ENCODE data around the gene CNN1.
"Not testable (repeated sequence)": the region's sequence is repeated elsewhere in the genome, so short reads cannot be mapped to it uniquely, and the experiment has no call there.

Gene CNN1

DNA sequence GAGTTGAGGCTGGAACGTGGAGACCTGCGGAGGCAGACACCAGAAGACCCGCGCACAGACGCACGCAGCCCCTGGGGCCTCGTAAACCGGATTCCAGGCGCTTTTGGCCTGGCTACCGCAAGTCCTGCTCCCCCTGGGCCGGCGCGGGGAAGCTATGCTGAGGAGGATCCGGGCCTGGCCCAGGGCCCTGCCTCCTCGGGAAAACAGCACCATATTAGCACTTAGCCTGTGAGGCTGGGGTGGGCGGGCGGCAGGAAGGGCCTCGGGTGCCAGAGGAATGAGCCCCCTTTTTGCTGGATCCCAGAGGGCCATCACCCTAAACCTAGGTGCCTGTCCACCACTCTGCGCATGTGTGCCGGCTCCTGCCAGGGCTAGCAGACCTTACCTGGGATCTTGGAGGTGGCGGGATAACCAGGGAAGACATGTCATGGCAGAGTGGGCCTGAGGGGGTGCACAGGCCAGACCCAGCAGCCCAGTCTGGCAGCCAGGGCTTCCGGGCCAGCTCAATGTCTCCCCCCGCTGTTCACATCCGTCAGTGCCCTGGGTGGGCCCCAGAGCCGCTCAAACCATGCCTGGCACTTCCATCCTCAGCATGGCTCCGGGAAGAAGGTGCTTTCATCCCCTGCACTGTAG, 13.1 kb downstream of the CNN1 start:
- WGBS (ENCODE audit: insufficient coverage, insufficient read length) = no CpG with 5 or more reads among the region's 26 CpGs
- H3K27ac ChIP-seq (ENCODE audit: low read length) = no peak overlapping the region
- peaks cover 14% of the 10 kb centered on the region for H3K36me3 ChIP-seq (ENCODE audit: control insufficient read depth, insufficient read depth, low read length)
- H3K27me3 ChIP-seq (ENCODE audit: control insufficient read depth, insufficient read depth, low read length) = no peaks in the 10 kb centered on the region
- H3K4me1 ChIP-seq (ENCODE audit: control insufficient read depth, insufficient read depth, low read length) = no peaks in the 10 kb centered on the region
- no peak overlapping the region for H3K4me3 ChIP-seq (ENCODE audit: low read length)
- DNase-seq (ENCODE audit: low read depth, low spot score) = no peak
- H3K9me3 ChIP-seq (ENCODE audit: control insufficient read depth, insufficient read depth, low read length) = no peaks in the 10 kb centered on the region

DNA sequence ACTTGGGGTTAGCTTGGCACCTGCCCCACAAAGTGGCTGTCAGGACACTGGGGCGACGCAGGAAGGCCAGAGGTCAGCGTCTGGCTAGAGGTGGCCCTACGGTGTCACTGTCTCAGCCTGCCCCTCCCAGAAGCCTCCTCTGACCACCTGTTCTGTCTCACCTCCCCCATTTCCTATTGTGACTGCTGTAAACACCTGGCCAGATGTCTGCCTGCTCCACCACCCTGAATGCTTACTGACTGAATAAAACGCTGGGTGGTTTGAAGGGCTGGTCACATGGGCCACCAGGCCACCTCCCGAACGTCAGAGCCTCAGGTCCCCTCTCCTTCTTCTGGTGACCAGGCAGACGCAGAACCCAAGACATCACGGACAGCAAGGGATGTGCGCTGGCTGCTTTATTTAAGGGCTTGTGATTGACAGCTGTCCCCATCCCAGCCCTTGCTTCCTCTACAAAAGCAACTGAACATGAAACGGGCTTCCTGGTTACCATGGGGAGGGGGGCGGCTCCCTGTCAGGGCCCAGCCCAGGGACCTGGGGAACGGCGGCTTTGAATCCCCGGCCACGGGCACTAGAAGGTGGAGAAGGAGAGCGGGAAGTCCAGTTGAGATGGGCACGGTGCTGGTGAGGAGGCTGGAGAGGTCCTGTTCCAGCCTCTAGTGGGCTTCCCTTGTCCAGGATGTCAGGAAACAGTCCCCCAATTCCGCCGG, 14.2 kb downstream of the CNN1 start:
- WGBS (ENCODE audit: insufficient coverage, insufficient read length) = no CpG with 5 or more reads among the region's 20 CpGs
- no peaks in the 10 kb centered on the region for H3K9me3 ChIP-seq (ENCODE audit: control insufficient read depth, insufficient read depth, low read length)
- no peak overlapping the region for H3K27ac ChIP-seq (ENCODE audit: low read length)
- no peak overlapping the region for H3K4me3 ChIP-seq (ENCODE audit: low read length)
- peaks cover 14% of the 10 kb centered on the region for H3K36me3 ChIP-seq (ENCODE audit: control insufficient read depth, insufficient read depth, low read length)
- no peaks in the 10 kb centered on the region for H3K27me3 ChIP-seq (ENCODE audit: control insufficient read depth, insufficient read depth, low read length)
- H3K4me1 ChIP-seq (ENCODE audit: control insufficient read depth, insufficient read depth, low read length) = no peaks in the 10 kb centered on the region
- no peak for DNase-seq (ENCODE audit: low read depth, low spot score)

- no CpG with 5 or more reads among the region's 12 CpGs for WGBS (ENCODE audit: insufficient coverage, insufficient read length)
- Histone ChIP-seq H3K4me1 (ENCODE audit: control insufficient read depth, insufficient read depth, low read length) (no peaks in the 10 kb centered on the region), H3K27me3 (ENCODE audit: control insufficient read depth, insufficient read depth, low read length) (no peaks in the 10 kb centered on the region), H3K36me3 (ENCODE audit: control insufficient read depth, insufficient read depth, low read length) (peaks cover 14% of the 10 kb centered on the region), H3K4me3 (ENCODE audit: low read length) (no peak overlapping the region), H3K27ac (ENCODE audit: low read length) (no peak overlapping the region), H3K9me3 (ENCODE audit: control insufficient read depth, insufficient read depth, low read length) (no peaks in the 10 kb centered on the region)
- no peak for DNase-seq (ENCODE audit: low read depth, low spot score)
Measured at GRCh38 chr19:11554160-11554559, 15.5 kb downstream of the CNN1 start.

DNA sequence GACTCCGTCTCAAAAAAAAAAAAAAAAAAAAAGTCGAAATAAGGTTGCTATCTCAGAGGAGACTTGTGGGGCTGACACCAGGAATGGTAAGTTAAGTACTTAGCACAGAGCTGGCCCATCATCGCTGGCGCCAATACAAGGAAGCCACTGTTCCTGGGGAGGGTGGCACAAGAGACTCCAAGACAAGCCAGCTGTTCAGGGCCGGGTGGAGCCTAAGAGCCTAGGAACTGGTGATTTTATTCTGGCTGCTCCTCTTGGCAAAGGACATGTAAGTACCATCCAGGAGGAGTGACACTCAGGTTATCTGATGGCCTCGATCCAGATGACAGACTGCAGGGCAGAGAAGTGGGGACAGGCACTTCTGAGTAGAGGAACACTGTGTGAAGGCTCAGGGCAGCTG, 16.6 kb downstream of the CNN1 start:
- H3K27me3 ChIP-seq (ENCODE audit: control insufficient read depth, insufficient read depth, low read length) = no peaks in the 10 kb centered on the region
- no peak for DNase-seq (ENCODE audit: low read depth, low spot score)
- no peaks in the 10 kb centered on the region for H3K9me3 ChIP-seq (ENCODE audit: control insufficient read depth, insufficient read depth, low read length)
- WGBS (ENCODE audit: insufficient coverage, insufficient read length) = no CpG with 5 or more reads among the region's 6 CpGs
- no peaks in the 10 kb centered on the region for H3K4me1 ChIP-seq (ENCODE audit: control insufficient read depth, insufficient read depth, low read length)
- H3K36me3 ChIP-seq (ENCODE audit: control insufficient read depth, insufficient read depth, low read length) = peaks cover 14% of the 10 kb centered on the region
- no peak overlapping the region for H3K4me3 ChIP-seq (ENCODE audit: low read length)
- no peak overlapping the region for H3K27ac ChIP-seq (ENCODE audit: low read length)

GRCh38 chr19:11556634-11557420, 18.2 kb downstream of the CNN1 start:
- no peak overlapping the region for H3K4me3 ChIP-seq (ENCODE audit: low read length)
- H3K4me1 ChIP-seq (ENCODE audit: control insufficient read depth, insufficient read depth, low read length) = no peaks in the 10 kb centered on the region

DNA sequence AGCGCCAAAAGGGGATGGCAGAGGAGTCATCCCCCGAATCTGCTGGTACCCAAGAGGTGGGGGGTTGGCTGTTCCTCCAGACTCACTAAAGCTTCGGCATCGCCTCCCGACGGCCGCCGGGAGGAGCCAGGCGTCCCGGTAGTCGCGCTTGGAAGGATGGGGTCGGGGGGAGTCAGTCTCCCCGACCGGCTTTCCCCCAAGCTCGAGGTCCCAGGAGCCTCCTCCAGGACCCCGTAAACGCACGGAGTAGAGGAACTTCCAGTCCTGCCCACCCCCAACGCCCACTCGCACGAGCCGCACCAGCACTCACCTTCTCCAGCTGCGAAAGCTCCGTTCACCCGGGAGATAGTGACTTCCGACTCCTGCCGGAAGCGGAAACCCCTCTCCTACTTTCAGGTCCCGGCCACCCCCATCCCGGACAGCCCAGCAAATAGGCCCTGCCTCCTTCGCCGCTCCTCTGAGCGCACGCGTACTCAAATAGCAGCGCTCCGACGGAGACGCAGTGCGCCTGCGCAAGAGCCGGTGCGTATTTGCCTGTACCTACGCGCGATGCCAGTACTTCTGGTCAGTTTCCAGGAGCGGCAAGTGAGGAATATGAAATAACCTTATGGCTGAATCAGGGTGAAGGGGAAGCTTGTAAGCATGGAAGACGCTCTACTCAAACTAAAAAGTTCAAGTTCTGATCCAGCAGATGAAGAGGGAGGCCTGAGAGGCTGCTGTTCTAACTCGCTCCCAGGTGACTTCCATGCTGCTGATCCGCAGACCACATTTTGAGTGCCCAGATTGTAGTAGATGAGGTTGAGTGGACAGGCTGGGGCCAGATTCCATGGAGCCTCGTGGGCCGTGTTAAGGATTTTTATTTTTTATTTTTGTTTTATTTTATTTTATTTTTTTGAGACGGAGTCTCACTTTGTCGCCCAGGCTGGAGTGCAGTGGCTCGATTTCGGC, 20.5 kb downstream of the CNN1 start, which contains the start of gene ELOF1:
ELOF1 (minus strand) TSS at position 350 of the 948 bp plus-strand sequence. CDS start 4,883 bp downstream, outside the sequence.
- Histone ChIP-seq H3K4me3 (ENCODE audit: low read length) (peak within 1 kb of the TSS; percentile 62), H3K27me3 (ENCODE audit: control insufficient read depth, insufficient read depth, low read length) (no peaks in the 10 kb centered on the region), H3K36me3 (ENCODE audit: control insufficient read depth, insufficient read depth, low read length) (peaks cover 6% of the 10 kb centered on the region), H3K4me1 (ENCODE audit: control insufficient read depth, insufficient read depth, low read length) (no peaks in the 10 kb centered on the region), H3K9me3 (ENCODE audit: control insufficient read depth, insufficient read depth, low read length) (no peaks in the 10 kb centered on the region), H3K27ac (ENCODE audit: low read length) (no peak within 1 kb of the TSS)
- WGBS (ENCODE audit: insufficient coverage, insufficient read length) = no CpG with 5 or more reads among the region's 57 CpGs
- DNase-seq (ENCODE audit: low read depth, low spot score) = peak; percentile 94

More at GRCh38 chr19:11556634-11557420, 18.2 kb downstream of the CNN1 start:
- H3K36me3 ChIP-seq (ENCODE audit: control insufficient read depth, insufficient read depth, low read length) = peaks cover 14% of the 10 kb centered on the region
- no peak for DNase-seq (ENCODE audit: low read depth, low spot score)
- H3K9me3 ChIP-seq (ENCODE audit: control insufficient read depth, insufficient read depth, low read length) = no peaks in the 10 kb centered on the region
- no peaks in the 10 kb centered on the region for H3K27me3 ChIP-seq (ENCODE audit: control insufficient read depth, insufficient read depth, low read length)
- WGBS (ENCODE audit: insufficient coverage, insufficient read length) = no CpG with 5 or more reads among the region's 4 CpGs
- H3K27ac ChIP-seq (ENCODE audit: low read length) = no peak overlapping the region

GRCh38 chr19:11560404-11561051, 21.9 kb downstream of the CNN1 start:
- no peak for DNase-seq (ENCODE audit: low read depth, low spot score)
- WGBS (ENCODE audit: insufficient coverage, insufficient read length) = no CpG with 5 or more reads among the region's 9 CpGs
- no peaks in the 10 kb centered on the region for H3K9me3 ChIP-seq (ENCODE audit: control insufficient read depth, insufficient read depth, low read length)
- no peak overlapping the region for H3K4me3 ChIP-seq (ENCODE audit: low read length)
- H3K36me3 ChIP-seq (ENCODE audit: control insufficient read depth, insufficient read depth, low read length) = 0 out of 2 replicates have a peak, but pooled peaks cover 3% of the 10 kb centered on the region
- H3K27ac ChIP-seq (ENCODE audit: low read length) = no peak overlapping the region
- no peaks in the 10 kb centered on the region for H3K27me3 ChIP-seq (ENCODE audit: control insufficient read depth, insufficient read depth, low read length)
- H3K4me1 ChIP-seq (ENCODE audit: control insufficient read depth, insufficient read depth, low read length) = no peaks in the 10 kb centered on the region

DNA sequence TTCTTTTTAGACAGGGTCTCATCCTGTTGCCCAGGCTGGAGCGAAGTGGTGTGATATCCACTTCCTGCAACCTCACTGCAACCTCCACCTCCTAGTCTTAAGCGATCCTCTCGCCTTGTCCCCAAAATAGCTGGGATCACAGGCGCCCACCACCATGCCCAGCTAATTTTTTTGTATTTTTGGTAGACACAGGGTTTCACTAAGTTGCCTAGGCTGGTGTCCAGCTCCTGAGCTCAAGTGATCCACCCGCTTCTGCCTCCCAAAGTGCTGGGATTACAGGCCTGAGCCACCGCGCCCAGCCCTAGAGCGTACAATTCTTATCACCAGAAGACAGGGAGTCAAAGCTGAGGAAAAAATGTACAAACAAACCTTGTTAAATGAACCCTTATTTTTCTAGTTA, 24.9 kb downstream of the CNN1 start:
- no CpG with 5 or more reads among the region's 8 CpGs for WGBS (ENCODE audit: insufficient coverage, insufficient read length)
- no peaks in the 10 kb centered on the region for H3K4me1 ChIP-seq (ENCODE audit: control insufficient read depth, insufficient read depth, low read length)
- no peak overlapping the region for H3K27ac ChIP-seq (ENCODE audit: low read length)

DNA sequence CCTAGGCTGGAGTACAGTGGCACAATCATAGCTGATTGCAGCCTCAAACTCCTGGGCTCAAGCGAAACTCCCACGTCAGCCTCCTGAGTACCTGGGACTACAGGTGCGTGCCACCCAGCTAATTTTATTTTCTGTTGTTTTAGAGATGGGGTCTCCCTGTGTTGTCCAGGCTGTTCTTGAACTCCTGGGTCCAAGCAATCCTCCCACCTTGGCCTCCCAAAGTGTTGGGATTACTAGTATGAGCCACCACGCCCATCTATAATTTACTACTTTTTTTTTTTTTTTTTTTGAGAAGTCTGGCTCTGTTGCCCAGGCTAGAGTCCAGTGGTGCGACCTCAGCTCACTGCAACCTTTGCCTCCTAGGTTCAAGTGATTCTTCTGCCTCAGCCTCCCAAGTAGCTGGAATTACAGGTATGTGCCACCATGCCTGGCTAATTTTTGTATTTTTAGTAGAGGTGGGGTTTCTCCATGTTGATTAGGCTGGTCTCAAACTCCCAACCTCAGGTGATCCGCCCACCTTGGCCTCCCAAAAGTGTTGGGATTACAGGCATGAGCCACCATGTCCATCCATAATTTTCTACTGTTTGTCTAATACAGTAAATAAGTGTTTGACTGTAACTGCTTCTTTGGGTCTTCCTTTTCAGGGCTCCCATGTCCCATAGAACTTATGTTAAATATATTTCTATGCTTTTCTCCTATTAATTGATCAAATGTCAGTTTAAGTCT, 25.6 kb downstream of the CNN1 start:
- H3K27me3 ChIP-seq (ENCODE audit: control insufficient read depth, insufficient read depth, low read length); H3K27ac ChIP-seq (ENCODE audit: low read length); DNase-seq (ENCODE audit: low read depth, low spot score); H3K36me3 ChIP-seq (ENCODE audit: control insufficient read depth, insufficient read depth, low read length); H3K4me1 ChIP-seq (ENCODE audit: control insufficient read depth, insufficient read depth, low read length); H3K9me3 ChIP-seq (ENCODE audit: control insufficient read depth, insufficient read depth, low read length); H3K4me3 ChIP-seq (ENCODE audit: low read length): not testable (repeated sequence)
- no CpG with 5 or more reads among the region's 6 CpGs for WGBS (ENCODE audit: insufficient coverage, insufficient read length)

More for the DNA sequence above, 24.9 kb downstream of the CNN1 start:
- peaks cover 2% of the 10 kb centered on the region; the same call in 1 of the 2 replicates for H3K36me3 ChIP-seq (ENCODE audit: control insufficient read depth, insufficient read depth, low read length)
- DNase-seq (ENCODE audit: low read depth, low spot score) = no peak
- H3K27me3 ChIP-seq (ENCODE audit: control insufficient read depth, insufficient read depth, low read length) = no peaks in the 10 kb centered on the region
- H3K9me3 ChIP-seq (ENCODE audit: control insufficient read depth, insufficient read depth, low read length) = no peaks in the 10 kb centered on the region
- H3K4me3 ChIP-seq (ENCODE audit: low read length) = no peak overlapping the region
